Panc1 (cell line): Measurements from ENCODE around the gene ROR1. TPM values are rescaled to one million over a fixed set of nuclear protein-coding genes. Genes with fewer than 3 reads are reported as not detected.
A peak's percentile ranks its signal among the peaks of the same experiment; 100 is the strongest.

Experiments used
- ATAC-seq: fragments of 200-7000 bp; cut with Tn5 transposase; 2 replicates; pipeline ENCODE4 v1.9.1; 2020; ENCODE audit warnings: mild to moderate bottlenecking, moderate library complexity
- BruUV-seq: library from RNA; stranded (reverse); fragments of 400-500 nt; replicated peaks from 2 replicates; lab custom pipeline; 2021; lab: Mats Ljungman, UMichigan
- CTCF ChIA-PET: fragments of 300-600 bp; sonication (Branson Sonifier 250); formaldehyde crosslinking; loops from one replicate; lab custom pipeline; 2022; ENCODE audit warnings: antibody characterized with exemption; lab: Charles Lee
- POLR2A ChIA-PET: fragments of 300-600 bp; sonication (Branson Sonifier 250); formaldehyde crosslinking; loops from one replicate; lab custom pipeline; 2022; ENCODE audit warnings: antibody characterized with exemption; lab: Charles Lee
- DNase-seq: peaks from one replicate; pipeline ENCODE4 v3.0.0-alpha.2; 2010; ENCODE audit warnings: low read depth, low spot score
- H3K27ac ChIP-seq: 2 replicates; pipeline ENCODE4 v1.5.1; 2011; ENCODE audit warnings: mild to moderate bottlenecking, low read length, inconsistent platforms
- H3K27me3 ChIP-seq: fragments of 200-500 bp; sonication (Bioruptor generic); 2 replicates; pipeline ENCODE4 v1.6.0; 2014; ENCODE audit warnings: low read length, inconsistent platforms; ENCODE audit not compliant: control insufficient read depth, insufficient read depth
- H3K36me3 ChIP-seq: fragments of 200-500 bp; sonication (Bioruptor generic); 2 replicates; pipeline ENCODE4 v1.5.1; 2014; ENCODE audit warnings: inconsistent platforms, mild to moderate bottlenecking, low read length, moderate library complexity; ENCODE audit not compliant: control insufficient read depth, insufficient read depth
- H3K4me1 ChIP-seq: 2 replicates; pipeline ENCODE4 v1.5.1; 2011; ENCODE audit warnings: inconsistent platforms, mild to moderate bottlenecking, low read length, moderate library complexity; ENCODE audit not compliant: control insufficient read depth, insufficient read depth
- H3K4me3 ChIP-seq, 2 experiments: 2 replicates each; pipeline ENCODE4 v1.5.1; 2011 to 2012; ENCODE audit warnings: low read depth in 2 of 2, low read length in 2 of 2, mild to moderate bottlenecking in 2 of 2, inconsistent platforms in 1 of 2, moderate library complexity in 1 of 2
- H3K9me3 ChIP-seq: fragments of 200-500 bp; sonication (Bioruptor generic); 2 replicates; pipeline ENCODE4 v1.5.1; 2014; ENCODE audit warnings: low read depth, mild to moderate bottlenecking, inconsistent platforms, low read length, moderate library complexity; ENCODE audit not compliant: control insufficient read depth, insufficient read depth
- POLR2AphosphoS5 ChIP-seq: IDR thresholded peaks from 2 replicates; pipeline ENCODE4 v1.6.1; 2012; ENCODE audit warnings: mild to moderate bottlenecking, low read depth, low read length, moderate library complexity
- SIN3A ChIP-seq: IDR thresholded peaks from 2 replicates; pipeline ENCODE4 v1.6.1; 2012; ENCODE audit warnings: low read depth, mild to moderate bottlenecking, low read length, moderate library complexity, borderline replicate concordance; ENCODE audit not compliant: insufficient read depth
- TCF7L2 ChIP-seq: IDR thresholded peaks from 2 replicates; pipeline ENCODE4 v1.6.1; 2011; ENCODE audit warnings: mild to moderate bottlenecking, low read depth, low read length, inconsistent platforms
- in situ Hi-C: cut with HindIII; loops from 2 replicates; pipeline ENCODE4 v1.10.0; 2016; ENCODE audit warnings: low sequenced_read_pairs, low pct_unique_long_range_greater_than_20kb
- intact Hi-C: fragments of 100-400 bp; cut with micrococcal nuclease; formaldehyde crosslinking; loops from one replicate; pipeline ENCODE4 v1.10.0; 2022; ENCODE audit not compliant: unreplicated experiment
- total RNA-seq: library from RNA; stranded (reverse); gene quantifications from one replicate; pipeline ENCODE4 v1.2.1, GENCODE V29; 2021; ENCODE audit not compliant: unreplicated experiment
- TF ChIP-seq, protein P1 (sequence below), 2 experiments: IDR thresholded peaks; 2 replicates each; pipeline ENCODE4 v1.6.1; 2011 to 2012; ENCODE audit warnings: low read depth in 2 of 2, control low read depth in 1 of 2, low read length in 1 of 2, mild to moderate bottlenecking in 1 of 2, moderate library complexity in 1 of 2; ENCODE audit not compliant: insufficient read depth in 1 of 2
- TF ChIP-seq, protein P2 (sequence below): fragments of 450-650 bp; IDR thresholded peaks from 2 replicates; pipeline ENCODE4 v1.5.1; 2017; ENCODE audit warnings: mild to moderate bottlenecking

ROR1 gene
- total RNA-seq, 1 experiment from 2014 or later = 19.3 TPM

DNA sequence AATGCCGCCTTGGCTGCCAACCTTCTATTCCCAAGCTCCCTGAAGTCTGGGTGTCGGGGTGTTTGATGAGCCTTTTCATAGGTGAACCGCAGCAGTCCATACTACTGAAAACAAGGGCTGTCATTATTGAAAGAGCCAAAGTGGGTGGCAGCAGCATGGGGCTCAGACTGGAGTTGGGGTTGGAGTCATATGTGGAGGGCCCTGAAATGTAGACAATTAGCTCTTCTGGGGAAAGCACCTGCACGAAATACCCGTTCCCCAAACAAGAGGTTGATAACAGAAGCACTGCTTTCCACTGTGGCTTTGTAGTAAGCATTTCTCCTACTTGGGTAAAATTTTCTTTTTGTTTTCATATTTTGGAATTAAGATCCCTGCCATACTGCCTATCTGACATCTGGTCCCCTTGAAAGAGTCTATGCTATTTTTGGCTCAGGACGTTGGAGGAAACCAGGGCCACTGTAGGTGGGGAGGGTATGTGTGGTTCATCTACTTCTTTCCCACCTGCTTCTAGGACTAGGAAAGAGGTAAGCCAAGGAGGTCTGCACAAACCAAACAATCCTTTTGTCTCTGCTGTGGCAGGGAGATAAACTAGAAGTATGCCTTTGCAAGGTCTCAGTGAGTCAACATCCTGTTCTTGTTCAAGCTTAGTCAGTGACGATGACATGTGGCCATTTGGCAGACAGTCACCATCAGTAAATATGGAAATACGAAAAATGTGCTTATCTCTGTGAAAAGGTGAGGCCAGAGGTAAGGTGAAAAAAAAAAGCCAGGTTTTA is 232.6 kb downstream of the ROR1 start:
- no peak overlapping the region for H3K27ac ChIP-seq
- H3K36me3 ChIP-seq = no peaks in the 10 kb centered on the region
- CTCF ChIA-PET = interaction anchor here (0.5 to 0.8 kb wide), 5 partner anchors 158 to 1417 kb away, joined by 3 to 5 read pairs (median 5); no protein-coding TSS in a partner anchor
- ATAC-seq (peak; percentile 94), DNase-seq (peak; percentile 84)
- TF ChIP-seq TCF7L2 (no peak), POLR2AphosphoS5 (no peak; the same call in 1 of the 2 replicates), SIN3A (no peak)
- TF ChIP-seq, protein P1, sequence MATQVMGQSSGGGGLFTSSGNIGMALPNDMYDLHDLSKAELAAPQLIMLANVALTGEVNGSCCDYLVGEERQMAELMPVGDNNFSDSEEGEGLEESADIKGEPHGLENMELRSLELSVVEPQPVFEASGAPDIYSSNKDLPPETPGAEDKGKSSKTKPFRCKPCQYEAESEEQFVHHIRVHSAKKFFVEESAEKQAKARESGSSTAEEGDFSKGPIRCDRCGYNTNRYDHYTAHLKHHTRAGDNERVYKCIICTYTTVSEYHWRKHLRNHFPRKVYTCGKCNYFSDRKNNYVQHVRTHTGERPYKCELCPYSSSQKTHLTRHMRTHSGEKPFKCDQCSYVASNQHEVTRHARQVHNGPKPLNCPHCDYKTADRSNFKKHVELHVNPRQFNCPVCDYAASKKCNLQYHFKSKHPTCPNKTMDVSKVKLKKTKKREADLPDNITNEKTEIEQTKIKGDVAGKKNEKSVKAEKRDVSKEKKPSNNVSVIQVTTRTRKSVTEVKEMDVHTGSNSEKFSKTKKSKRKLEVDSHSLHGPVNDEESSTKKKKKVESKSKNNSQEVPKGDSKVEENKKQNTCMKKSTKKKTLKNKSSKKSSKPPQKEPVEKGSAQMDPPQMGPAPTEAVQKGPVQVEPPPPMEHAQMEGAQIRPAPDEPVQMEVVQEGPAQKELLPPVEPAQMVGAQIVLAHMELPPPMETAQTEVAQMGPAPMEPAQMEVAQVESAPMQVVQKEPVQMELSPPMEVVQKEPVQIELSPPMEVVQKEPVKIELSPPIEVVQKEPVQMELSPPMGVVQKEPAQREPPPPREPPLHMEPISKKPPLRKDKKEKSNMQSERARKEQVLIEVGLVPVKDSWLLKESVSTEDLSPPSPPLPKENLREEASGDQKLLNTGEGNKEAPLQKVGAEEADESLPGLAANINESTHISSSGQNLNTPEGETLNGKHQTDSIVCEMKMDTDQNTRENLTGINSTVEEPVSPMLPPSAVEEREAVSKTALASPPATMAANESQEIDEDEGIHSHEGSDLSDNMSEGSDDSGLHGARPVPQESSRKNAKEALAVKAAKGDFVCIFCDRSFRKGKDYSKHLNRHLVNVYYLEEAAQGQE (IDR thresholded peaks at IDR 0.05; ENCODE audit: insufficient read depth in 1 of 2, low read depth in 2 of 2, low read length in 1 of 2) = no peak
- TF ChIP-seq, protein P2, sequence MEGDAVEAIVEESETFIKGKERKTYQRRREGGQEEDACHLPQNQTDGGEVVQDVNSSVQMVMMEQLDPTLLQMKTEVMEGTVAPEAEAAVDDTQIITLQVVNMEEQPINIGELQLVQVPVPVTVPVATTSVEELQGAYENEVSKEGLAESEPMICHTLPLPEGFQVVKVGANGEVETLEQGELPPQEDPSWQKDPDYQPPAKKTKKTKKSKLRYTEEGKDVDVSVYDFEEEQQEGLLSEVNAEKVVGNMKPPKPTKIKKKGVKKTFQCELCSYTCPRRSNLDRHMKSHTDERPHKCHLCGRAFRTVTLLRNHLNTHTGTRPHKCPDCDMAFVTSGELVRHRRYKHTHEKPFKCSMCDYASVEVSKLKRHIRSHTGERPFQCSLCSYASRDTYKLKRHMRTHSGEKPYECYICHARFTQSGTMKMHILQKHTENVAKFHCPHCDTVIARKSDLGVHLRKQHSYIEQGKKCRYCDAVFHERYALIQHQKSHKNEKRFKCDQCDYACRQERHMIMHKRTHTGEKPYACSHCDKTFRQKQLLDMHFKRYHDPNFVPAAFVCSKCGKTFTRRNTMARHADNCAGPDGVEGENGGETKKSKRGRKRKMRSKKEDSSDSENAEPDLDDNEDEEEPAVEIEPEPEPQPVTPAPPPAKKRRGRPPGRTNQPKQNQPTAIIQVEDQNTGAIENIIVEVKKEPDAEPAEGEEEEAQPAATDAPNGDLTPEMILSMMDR = no peak
- H3K27me3 ChIP-seq = no peaks in the 10 kb centered on the region
- POLR2A ChIA-PET = no interaction called here
- H3K9me3 ChIP-seq = no peaks in the 10 kb centered on the region
- intact Hi-C loops = no loop called here
- no peak overlapping the region for H3K4me3 ChIP-seq
- H3K4me1 ChIP-seq = peaks cover 17% of the 10 kb centered on the region
- in situ Hi-C loops = no loop called here
- BruUV-seq = no TSS peak

DNA sequence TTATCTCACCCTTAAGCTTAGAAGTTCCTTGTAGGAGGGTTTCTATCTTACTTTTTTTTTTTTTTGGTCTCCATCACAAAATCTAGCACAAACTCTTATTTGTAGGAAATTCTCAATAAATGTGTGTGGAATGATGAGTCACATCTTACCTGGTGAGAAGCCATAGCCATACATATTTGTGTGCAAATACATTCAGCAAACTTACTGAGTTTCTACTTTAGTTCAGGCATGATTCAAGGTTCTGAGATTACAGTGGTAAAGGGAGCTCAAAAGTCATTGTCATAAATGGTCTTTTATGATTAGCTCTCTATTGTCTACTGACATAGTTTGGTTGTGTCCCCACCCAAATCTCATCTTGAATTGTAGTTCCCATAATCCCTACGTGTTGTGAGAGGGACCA is 236.5 kb downstream of the ROR1 start:
- in situ Hi-C loops (no loop called here), intact Hi-C loops (no loop called here)
- Histone ChIP-seq H3K27me3 (no peaks in the 10 kb centered on the region), H3K4me3 (no peak overlapping the region), H3K9me3 (no peaks in the 10 kb centered on the region), H3K4me1 (peaks cover 17% of the 10 kb centered on the region), H3K36me3 (no peaks in the 10 kb centered on the region), H3K27ac (no peak overlapping the region)
- no TSS peak for BruUV-seq
- no peak for TF ChIP-seq TCF7L2
- POLR2A ChIA-PET = no interaction called here
- no peak for ATAC-seq
- no peak for DNase-seq
- CTCF ChIA-PET = interaction anchor here (0.7 kb wide), 1 partner anchor 142 kb away, joined by 3 read pairs; no protein-coding TSS in a partner anchor

DNA sequence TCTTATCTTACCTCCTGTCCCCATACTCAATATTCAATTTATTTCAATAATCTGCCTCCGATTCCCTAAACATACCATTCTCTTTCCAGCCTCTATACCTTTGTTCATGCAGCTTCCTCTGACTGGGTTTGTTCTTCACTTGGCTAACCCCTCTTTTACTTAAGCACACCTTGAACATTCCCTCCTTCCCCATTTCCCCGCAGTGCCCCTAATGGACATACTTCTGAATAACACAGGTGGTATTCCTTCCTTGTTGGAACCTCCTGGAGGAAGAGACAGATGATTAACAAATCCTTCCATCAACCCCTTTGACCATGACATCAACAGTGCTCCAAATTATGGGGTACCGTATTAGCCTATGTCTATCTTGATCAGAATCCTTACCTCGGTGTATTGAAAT is 239.6 kb downstream of the ROR1 start:
- intact Hi-C loops (no loop called here), in situ Hi-C loops (no loop called here)
- TF ChIP-seq, protein P2 = no peak
- TF ChIP-seq, protein P1 (IDR thresholded peaks at IDR 0.05; ENCODE audit: insufficient read depth in 1 of 2, low read depth in 2 of 2, low read length in 1 of 2) = no peak
- TF ChIP-seq TCF7L2 (no peak), POLR2AphosphoS5 (no peak), SIN3A (no peak)
- H3K27me3 ChIP-seq = no peaks in the 10 kb centered on the region
- no peak for ATAC-seq
- POLR2A ChIA-PET = no interaction called here
- no peaks in the 10 kb centered on the region for H3K36me3 ChIP-seq
- no peak for DNase-seq
- H3K4me1 ChIP-seq = no peaks in the 10 kb centered on the region
- H3K4me3 ChIP-seq = no peak overlapping the region
- H3K27ac ChIP-seq = no peak overlapping the region
- no peaks in the 10 kb centered on the region for H3K9me3 ChIP-seq
- CTCF ChIA-PET = no interaction called here
- no TSS peak for BruUV-seq
